Thoracic aorta (tissue), 2 donors: ENCODE data around the gene SLC29A1. TPM values are rescaled to one million over a fixed set of nuclear protein-coding genes. Genes with fewer than 3 reads are reported as not detected.

Source experiments
- ATAC-seq: fragments of 150-250 bp; one replicate; pipeline ENCODE4 v1.8.0; 2017; ENCODE audit warnings: low read depth; ENCODE audit not compliant: insufficient number of reproducible peaks, low FRiP score
- DNase-seq: peaks from one replicate; pipeline ENCODE4 v3.0.0-alpha.2; 2020; ENCODE audit warnings: low spot score
- H3K27ac ChIP-seq, 2 donors: fragments of 200-600 bp; sonication (generic); 1 replicate in 1 of 2; 2 replicates in 1 of 2; pipeline ENCODE4 v1.5.1; 2016; ENCODE audit warnings: mild to moderate bottlenecking in 2 of 2, moderate library complexity in 2 of 2
- H3K27me3 ChIP-seq: fragments of 200-600 bp; sonication (generic); replicated peaks from 2 replicates; pipeline ENCODE4 v1.6.0; 2016; ENCODE audit warnings: mild to moderate bottlenecking; ENCODE audit not compliant: insufficient read depth
- H3K36me3 ChIP-seq: fragments of 200-600 bp; sonication (generic); one replicate; pipeline ENCODE4 v1.5.1; 2016
- H3K4me1 ChIP-seq, 2 donors: fragments of 200-600 bp; sonication (generic); 1 replicate in 1 of 2; 2 replicates in 1 of 2; pipeline versions ENCODE4 v1.5.1 to v1.6.0; 2016; ENCODE audit warnings: low read depth in 2 of 2, mild to moderate bottlenecking in 1 of 2; ENCODE audit not compliant: control insufficient read depth in 1 of 2
- H3K4me3 ChIP-seq: fragments of 200-600 bp; sonication (generic); 2 replicates; pipeline ENCODE4 v1.5.1; 2016; ENCODE audit warnings: mild to moderate bottlenecking
- H3K9me3 ChIP-seq: fragments of 200-600 bp; sonication (generic); 2 replicates; pipeline ENCODE4 v1.5.1; 2016
- total RNA-seq, 2 donors: library from RNA; depleted of rRNA; stranded (reverse); fragments of >200 nt; gene quantifications; one replicate each; pipeline versions ENCODE4 v1.1.0 to v1.2.3, GENCODE V29; 2016
- TF ChIP-seq, protein P1 (sequence below): fragments of 200-600 bp; sonication (generic); IDR thresholded peaks from one replicate; pipeline ENCODE4 v1.5.1; 2019; ENCODE audit warnings: antibody characterized with exemption

SLC29A1 gene
- total RNA-seq, 2 donors from 2014 or later, result 132 to 172 TPM

DNA sequence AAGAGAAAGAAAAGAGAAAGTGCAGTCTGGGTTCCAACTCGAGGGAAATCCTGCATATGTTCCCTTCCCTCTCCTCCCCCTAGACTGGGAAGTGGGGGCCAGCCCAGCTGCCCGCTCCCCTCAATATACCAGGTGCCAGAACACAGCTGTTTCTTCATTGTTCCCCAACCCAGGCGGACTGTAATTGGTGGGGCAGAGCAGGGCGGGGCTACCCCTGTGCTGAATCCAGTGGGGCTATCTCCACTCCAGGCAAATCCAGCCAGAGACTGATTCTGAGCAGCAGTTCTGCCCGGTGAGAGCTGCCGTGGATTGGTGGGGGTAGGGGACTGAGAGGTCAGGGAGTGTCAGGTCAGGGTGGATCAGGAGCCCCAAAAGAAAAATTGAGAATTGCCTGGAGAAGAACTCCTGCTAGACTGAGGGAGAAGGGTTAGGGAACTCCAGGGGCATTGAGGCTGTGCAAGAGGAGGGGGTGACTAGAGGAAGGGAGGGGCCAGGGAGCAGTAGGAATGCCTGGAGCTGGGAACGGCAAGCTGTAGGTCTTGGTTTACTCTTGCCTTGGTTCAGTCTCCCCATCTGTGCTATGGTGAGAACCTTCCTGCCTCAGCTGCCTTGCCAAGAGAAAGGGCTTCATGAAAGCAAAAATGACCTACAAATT is 6.6 kb upstream of the SLC29A1 start, which contains the start of gene MYMX:
Gene MYMX, plus strand, starts transcription at position 250 of the 655 bp plus-strand sequence. CDS start 546 bp downstream, outside the sequence.
- peak within 1 kb of the TSS; percentile 18 for H3K4me3 ChIP-seq
- H3K27me3 ChIP-seq, result no peaks in the 10 kb centered on the region
- no peaks in the 10 kb centered on the region for H3K36me3 ChIP-seq
- ATAC-seq (no peak), DNase-seq (no peak)
- peak within 1 kb of the TSS; percentile 97 to 98 for H3K27ac ChIP-seq
- H3K9me3 ChIP-seq, result no peaks in the 10 kb centered on the region
- peaks cover 27 to 49% of the 10 kb centered on the region in 2 donors for H3K4me1 ChIP-seq
- TF ChIP-seq, protein P1, sequence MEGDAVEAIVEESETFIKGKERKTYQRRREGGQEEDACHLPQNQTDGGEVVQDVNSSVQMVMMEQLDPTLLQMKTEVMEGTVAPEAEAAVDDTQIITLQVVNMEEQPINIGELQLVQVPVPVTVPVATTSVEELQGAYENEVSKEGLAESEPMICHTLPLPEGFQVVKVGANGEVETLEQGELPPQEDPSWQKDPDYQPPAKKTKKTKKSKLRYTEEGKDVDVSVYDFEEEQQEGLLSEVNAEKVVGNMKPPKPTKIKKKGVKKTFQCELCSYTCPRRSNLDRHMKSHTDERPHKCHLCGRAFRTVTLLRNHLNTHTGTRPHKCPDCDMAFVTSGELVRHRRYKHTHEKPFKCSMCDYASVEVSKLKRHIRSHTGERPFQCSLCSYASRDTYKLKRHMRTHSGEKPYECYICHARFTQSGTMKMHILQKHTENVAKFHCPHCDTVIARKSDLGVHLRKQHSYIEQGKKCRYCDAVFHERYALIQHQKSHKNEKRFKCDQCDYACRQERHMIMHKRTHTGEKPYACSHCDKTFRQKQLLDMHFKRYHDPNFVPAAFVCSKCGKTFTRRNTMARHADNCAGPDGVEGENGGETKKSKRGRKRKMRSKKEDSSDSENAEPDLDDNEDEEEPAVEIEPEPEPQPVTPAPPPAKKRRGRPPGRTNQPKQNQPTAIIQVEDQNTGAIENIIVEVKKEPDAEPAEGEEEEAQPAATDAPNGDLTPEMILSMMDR, result no peak

DNA sequence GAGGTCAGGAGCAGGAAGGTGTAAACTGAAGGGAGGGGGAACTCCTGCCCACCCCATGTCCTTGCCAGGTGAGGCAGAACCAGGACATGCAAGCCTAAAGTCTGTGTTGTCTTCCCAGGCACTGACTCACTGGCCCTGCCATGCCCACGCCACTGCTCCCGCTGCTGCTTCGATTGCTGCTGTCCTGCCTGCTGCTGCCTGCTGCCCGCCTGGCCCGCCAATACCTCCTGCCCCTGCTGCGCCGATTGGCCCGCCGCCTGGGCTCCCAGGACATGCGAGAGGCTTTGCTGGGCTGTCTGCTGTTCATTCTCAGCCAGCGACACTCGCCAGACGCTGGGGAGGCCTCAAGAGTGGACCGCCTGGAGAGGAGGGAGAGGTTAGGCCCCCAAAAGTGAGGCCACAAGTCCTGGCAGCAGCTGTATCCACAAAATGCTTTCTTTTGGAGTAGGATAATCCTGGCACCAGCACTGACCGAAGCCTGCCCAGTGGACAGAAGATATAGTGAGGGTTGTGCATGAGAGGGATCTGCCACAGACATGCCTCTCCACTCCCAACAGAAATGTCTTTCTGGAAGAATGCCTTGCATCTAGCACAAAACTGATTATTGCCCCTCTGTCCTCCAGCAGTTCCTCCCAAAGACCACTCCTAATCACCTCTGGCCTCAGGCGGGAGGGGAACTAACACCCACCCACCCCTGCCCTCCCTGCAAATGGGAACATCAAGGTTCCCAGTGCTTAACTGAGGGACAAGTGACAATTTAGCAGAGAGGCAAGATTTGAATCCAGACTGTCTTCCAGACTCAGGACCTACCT is 5.9 kb upstream of the SLC29A1 start:
- no peak for ATAC-seq
- Histone ChIP-seq H3K4me1 (peaks cover 33 to 54% of the 10 kb centered on the region in 2 donors), H3K27ac (peak overlapping the region; percentile 97 to 98)

DNA sequence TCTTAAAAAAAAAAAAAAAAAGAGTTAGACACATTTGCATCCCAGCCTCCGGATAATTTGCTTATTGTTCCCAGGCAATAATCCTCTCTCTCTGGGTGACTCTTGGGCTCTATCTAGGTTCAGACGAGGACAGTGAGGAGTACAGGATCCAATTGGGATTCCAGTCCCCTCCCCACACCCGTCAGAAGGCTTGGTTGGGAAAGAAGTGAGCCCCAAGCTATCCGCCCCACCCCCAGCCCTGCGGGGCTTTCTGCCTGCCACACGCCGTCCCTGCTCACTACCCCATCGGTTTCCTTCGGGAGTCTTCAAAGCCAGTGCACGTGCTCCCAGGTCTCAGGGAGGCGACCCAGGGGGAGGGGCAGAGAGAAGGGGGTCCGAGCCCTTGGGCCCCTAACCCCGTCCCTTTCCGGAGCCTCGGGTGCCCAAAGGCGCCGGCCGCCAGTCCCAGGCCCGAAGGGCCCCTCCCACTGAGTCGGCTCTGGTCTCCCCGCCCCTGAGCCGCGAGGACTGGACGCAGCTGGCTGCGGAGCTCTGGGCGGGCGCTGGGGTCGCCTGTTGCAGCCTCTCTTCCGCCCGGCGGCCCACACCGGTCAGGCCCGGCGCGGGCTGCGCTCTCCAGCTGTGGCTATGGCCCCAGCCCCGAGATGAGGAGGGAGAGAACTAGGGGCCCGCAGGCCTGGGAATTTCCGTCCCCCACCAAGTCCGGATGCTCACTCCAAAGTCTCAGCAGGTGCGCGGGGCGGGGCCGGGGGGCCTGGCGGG is 4.2 kb upstream of the SLC29A1 start:
- peak overlapping the region; percentile 97 to 98 for H3K27ac ChIP-seq
- TF ChIP-seq, protein P1, result no peak
- peak overlapping the region; percentile 76 for H3K4me3 ChIP-seq
- peak; percentile 52 for DNase-seq
- no peaks in the 10 kb centered on the region for H3K9me3 ChIP-seq
- H3K36me3 ChIP-seq, result no peaks in the 10 kb centered on the region
- H3K27me3 ChIP-seq, result no peaks in the 10 kb centered on the region
- peak; percentile 12 for ATAC-seq
- H3K4me1 ChIP-seq, result peaks cover 41 to 62% of the 10 kb centered on the region in 2 donors

More for the DNA sequence above, 5.9 kb upstream of the SLC29A1 start:
- Histone ChIP-seq H3K36me3 (no peaks in the 10 kb centered on the region), H3K9me3 (no peaks in the 10 kb centered on the region), H3K4me3 (peak overlapping the region; percentile 18), H3K27me3 (no peaks in the 10 kb centered on the region)
- TF ChIP-seq, protein P1, result no peak
- DNase-seq, result no peak

DNA sequence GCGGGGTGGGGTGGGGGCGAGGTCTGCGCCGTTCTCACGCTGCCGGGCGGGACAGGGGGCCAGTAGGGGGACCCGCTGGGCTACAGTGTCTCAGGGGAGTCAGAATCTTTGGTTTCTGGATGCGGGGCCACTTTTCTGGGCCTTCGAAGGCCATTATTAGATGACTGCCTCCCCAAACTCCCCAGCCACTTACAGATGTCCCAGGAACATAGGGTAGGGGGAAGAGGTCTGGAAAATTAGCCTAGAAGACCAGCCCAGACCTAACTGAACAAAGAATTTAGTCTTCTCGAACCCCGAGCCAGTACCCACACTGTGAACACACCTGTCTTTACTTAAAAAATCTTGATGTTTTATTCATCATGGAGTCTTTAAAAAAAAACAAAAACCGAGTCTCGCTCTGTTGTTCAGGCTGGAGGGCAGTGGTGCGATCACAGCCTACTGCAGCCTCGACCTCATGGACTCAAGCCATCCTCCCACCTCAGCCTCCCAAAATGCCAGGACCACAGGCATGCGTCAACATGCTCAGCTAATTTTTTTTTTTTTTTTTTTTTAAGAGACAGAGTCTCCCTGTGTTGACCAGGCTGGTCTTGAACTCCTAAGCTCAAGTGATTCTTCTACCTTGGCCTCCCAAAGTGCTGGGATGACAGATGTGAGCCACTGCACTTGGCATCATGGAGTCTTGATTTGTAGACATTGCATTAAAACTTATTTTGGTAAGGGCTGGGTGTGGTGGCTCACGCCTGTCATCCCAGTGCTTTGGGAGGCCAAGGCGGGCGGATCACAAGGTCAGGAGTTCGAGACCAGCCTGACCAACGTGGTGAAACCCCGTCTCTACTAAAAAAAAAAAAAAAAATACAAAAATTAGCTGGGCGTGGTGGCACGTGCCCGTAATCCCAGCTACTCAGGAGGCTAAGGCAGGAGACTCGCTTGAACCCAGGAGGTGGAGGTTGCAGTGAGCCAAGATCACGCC is 3.3 kb upstream of the SLC29A1 start:
- Histone ChIP-seq H3K27me3 (no peaks in the 10 kb centered on the region), H3K36me3 (no peaks in the 10 kb centered on the region), H3K27ac (peak overlapping the region; percentile 97 to 98), H3K9me3 (no peaks in the 10 kb centered on the region), H3K4me1 (peaks cover 48 to 70% of the 10 kb centered on the region in 2 donors), H3K4me3 (peak overlapping the region; percentile 76)
- ATAC-seq (no peak), DNase-seq (no peak)
- TF ChIP-seq, protein P1, result no peak
